ENCODE data around the gene BBOF1.

- no peak for TF ChIP-seq POLR2A (IDR thresholded peaks at IDR 0.05; ENCODE audit: low read length)
- TF ChIP-seq GATA1 (IDR thresholded peaks at IDR 0.05; ENCODE audit: low read depth, low read length): no peak
Measured at GRCh38 chr14:74022346-74022745, 3.2 kb downstream of the BBOF1 start.
